GM12872 (cell line): ENCODE data around the gene DIAPH2.

Source experiments
- CTCF ChIP-seq: IDR thresholded peaks from 3 replicates; pipeline ENCODE4 v1.5.1; 2011; ENCODE audit warnings: low read depth, mild to moderate bottlenecking, low read length, moderate library complexity; ENCODE audit not compliant: insufficient read depth

DIAPH2 gene

GRCh38 chrX:97380200-97380599 lies 695.6 kb downstream of the DIAPH2 start:
- TF ChIP-seq CTCF = no peak

GRCh38 chrX:97384685-97385084 lies 700.0 kb downstream of the DIAPH2 start:
- TF ChIP-seq CTCF = no peak

- TF ChIP-seq CTCF = no peak
Measured at GRCh38 chrX:97387004-97387403, 702.4 kb downstream of the DIAPH2 start.

- no peak for TF ChIP-seq CTCF
Measured at GRCh38 chrX:97389761-97390192, 705.1 kb downstream of the DIAPH2 start.

- no peak for TF ChIP-seq CTCF
Measured at GRCh38 chrX:97397371-97397770, 712.7 kb downstream of the DIAPH2 start.

GRCh38 chrX:97398030-97398551 lies 713.4 kb downstream of the DIAPH2 start:
- no peak for TF ChIP-seq CTCF

GRCh38 chrX:97399400-97399799 lies 714.8 kb downstream of the DIAPH2 start:
- TF ChIP-seq CTCF = no peak
